ENCODE measurements around the gene HAPLN2.

DNA sequence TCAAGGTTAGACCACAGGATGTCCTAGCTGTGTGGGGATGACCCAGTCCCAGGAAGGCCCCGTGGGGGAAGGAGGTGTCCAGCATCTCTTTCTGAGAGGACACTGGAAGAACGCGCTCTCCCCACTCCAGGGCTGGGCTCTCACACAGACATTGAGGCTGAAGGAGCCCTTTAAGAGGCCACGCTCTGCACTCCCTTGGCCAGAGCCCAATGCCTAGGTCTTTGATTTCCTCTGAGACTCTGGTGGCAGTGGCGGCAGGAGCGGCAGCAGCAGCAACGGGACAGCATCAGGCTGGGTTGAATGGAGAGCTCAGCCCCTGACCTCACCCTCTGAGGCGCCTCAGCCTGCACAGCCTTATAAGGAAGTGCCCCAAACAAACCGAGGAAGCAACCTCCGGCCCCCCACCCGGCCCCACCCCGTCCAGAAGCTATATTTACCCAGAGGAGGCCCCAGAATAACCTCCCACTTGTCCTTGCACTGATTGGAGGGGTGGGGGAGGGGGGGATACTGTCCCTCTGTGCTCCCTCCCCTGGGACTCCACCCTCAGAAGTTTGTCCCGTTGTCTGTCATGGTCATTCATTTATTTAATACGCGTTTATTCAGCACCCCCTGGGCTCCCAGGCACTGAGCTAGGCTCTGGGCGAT, 45.7 kb downstream of the HAPLN2 start:
- TF ChIP-seq, protein P1, sequence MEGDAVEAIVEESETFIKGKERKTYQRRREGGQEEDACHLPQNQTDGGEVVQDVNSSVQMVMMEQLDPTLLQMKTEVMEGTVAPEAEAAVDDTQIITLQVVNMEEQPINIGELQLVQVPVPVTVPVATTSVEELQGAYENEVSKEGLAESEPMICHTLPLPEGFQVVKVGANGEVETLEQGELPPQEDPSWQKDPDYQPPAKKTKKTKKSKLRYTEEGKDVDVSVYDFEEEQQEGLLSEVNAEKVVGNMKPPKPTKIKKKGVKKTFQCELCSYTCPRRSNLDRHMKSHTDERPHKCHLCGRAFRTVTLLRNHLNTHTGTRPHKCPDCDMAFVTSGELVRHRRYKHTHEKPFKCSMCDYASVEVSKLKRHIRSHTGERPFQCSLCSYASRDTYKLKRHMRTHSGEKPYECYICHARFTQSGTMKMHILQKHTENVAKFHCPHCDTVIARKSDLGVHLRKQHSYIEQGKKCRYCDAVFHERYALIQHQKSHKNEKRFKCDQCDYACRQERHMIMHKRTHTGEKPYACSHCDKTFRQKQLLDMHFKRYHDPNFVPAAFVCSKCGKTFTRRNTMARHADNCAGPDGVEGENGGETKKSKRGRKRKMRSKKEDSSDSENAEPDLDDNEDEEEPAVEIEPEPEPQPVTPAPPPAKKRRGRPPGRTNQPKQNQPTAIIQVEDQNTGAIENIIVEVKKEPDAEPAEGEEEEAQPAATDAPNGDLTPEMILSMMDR (IDR thresholded peaks at IDR 0.05), result no peak
- TF ChIP-seq POLR2AphosphoS5 (IDR thresholded peaks at IDR 0.05; ENCODE audit: low read depth, low read length) (no peak), TCF7L2 (IDR thresholded peaks at IDR 0.05; ENCODE audit: low read depth, low read length) (no peak), SIN3A (IDR thresholded peaks at IDR 0.05; ENCODE audit: borderline replicate concordance, insufficient read depth, low read depth, low read length) (no peak)
- TF ChIP-seq, protein P2, sequence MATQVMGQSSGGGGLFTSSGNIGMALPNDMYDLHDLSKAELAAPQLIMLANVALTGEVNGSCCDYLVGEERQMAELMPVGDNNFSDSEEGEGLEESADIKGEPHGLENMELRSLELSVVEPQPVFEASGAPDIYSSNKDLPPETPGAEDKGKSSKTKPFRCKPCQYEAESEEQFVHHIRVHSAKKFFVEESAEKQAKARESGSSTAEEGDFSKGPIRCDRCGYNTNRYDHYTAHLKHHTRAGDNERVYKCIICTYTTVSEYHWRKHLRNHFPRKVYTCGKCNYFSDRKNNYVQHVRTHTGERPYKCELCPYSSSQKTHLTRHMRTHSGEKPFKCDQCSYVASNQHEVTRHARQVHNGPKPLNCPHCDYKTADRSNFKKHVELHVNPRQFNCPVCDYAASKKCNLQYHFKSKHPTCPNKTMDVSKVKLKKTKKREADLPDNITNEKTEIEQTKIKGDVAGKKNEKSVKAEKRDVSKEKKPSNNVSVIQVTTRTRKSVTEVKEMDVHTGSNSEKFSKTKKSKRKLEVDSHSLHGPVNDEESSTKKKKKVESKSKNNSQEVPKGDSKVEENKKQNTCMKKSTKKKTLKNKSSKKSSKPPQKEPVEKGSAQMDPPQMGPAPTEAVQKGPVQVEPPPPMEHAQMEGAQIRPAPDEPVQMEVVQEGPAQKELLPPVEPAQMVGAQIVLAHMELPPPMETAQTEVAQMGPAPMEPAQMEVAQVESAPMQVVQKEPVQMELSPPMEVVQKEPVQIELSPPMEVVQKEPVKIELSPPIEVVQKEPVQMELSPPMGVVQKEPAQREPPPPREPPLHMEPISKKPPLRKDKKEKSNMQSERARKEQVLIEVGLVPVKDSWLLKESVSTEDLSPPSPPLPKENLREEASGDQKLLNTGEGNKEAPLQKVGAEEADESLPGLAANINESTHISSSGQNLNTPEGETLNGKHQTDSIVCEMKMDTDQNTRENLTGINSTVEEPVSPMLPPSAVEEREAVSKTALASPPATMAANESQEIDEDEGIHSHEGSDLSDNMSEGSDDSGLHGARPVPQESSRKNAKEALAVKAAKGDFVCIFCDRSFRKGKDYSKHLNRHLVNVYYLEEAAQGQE (IDR thresholded peaks at IDR 0.05; ENCODE audit: insufficient read depth in 1 of 2, low read depth in 2 of 2, low read length in 1 of 2), result no peak
